ENCODE measurements around the gene UNC13B. TPM values are rescaled to one million over a fixed set of nuclear protein-coding genes. Genes with fewer than 3 reads are reported as not detected.

The UNC13B gene
- total RNA-seq, 2 experiments from 2014 or later, result 0.25 to 0.68 TPM

- Mint-ChIP-seq H3K9me3 (no peaks in the 10 kb centered on the region), H3K36me3 (ENCODE audit: low read depth) (no peaks in the 10 kb centered on the region), H3K27ac (no peak overlapping the region), H3K4me1 (no peaks in the 10 kb centered on the region), H3K4me3 (no peak overlapping the region), H3K27me3 (no peaks in the 10 kb centered on the region)
- DNase-seq, result no peak
- ChIA-PET CTCF (no interaction called here), POLR2A (no interaction called here)
Measured at GRCh38 chr9:35370241-35370640, 208.4 kb downstream of the UNC13B start.

- Mint-ChIP-seq H3K27me3 (no peaks in the 10 kb centered on the region), H3K27ac (no peak overlapping the region), H3K36me3 (ENCODE audit: low read depth) (no peaks in the 10 kb centered on the region), H3K9me3 (no peaks in the 10 kb centered on the region), H3K4me3 (no peak overlapping the region), H3K4me1 (no peaks in the 10 kb centered on the region)
- CTCF ChIA-PET, result no interaction called here
- DNase-seq, result no peak
- POLR2A ChIA-PET, result no interaction called here
Measured at GRCh38 chr9:35374436-35374835, 212.6 kb downstream of the UNC13B start.

GRCh38 chr9:35374910-35375309, 213.1 kb downstream of the UNC13B start:
- no peak for DNase-seq
- Mint-ChIP-seq H3K9me3 (no peaks in the 10 kb centered on the region), H3K27me3 (no peaks in the 10 kb centered on the region), H3K27ac (no peak overlapping the region), H3K4me1 (no peaks in the 10 kb centered on the region), H3K4me3 (no peak overlapping the region), H3K36me3 (ENCODE audit: low read depth) (no peaks in the 10 kb centered on the region)
- ChIA-PET CTCF (interaction anchor here (0.6 kb wide), 1 partner anchor 19 kb away, joined by 3 read pairs; no protein-coding TSS in a partner anchor), POLR2A (no interaction called here)

- no peaks in the 10 kb centered on the region for H3K9me3 Mint-ChIP-seq
- no peak overlapping the region for H3K27ac Mint-ChIP-seq
- DNase-seq, result no peak
- POLR2A ChIA-PET, result no interaction called here
- no peak overlapping the region for H3K4me3 Mint-ChIP-seq
- no peaks in the 10 kb centered on the region for H3K27me3 Mint-ChIP-seq
- no peaks in the 10 kb centered on the region for H3K36me3 Mint-ChIP-seq (ENCODE audit: low read depth)
- H3K4me1 Mint-ChIP-seq, result no peaks in the 10 kb centered on the region
- CTCF ChIA-PET, result no interaction called here
Measured at GRCh38 chr9:35380039-35380438, 218.2 kb downstream of the UNC13B start.

GRCh38 chr9:35380619-35381018, 218.8 kb downstream of the UNC13B start:
- Mint-ChIP-seq H3K9me3 (no peaks in the 10 kb centered on the region), H3K4me1 (no peaks in the 10 kb centered on the region), H3K27me3 (peaks cover 3% of the 10 kb centered on the region), H3K36me3 (ENCODE audit: low read depth) (no peaks in the 10 kb centered on the region), H3K27ac (no peak overlapping the region), H3K4me3 (no peak overlapping the region)
- ChIA-PET CTCF (no interaction called here), POLR2A (no interaction called here)
- DNase-seq, result no peak

GRCh38 chr9:35385042-35385441, 223.2 kb downstream of the UNC13B start:
- Mint-ChIP-seq H3K27me3 (peaks cover 6% of the 10 kb centered on the region), H3K4me3 (no peak overlapping the region), H3K27ac (no peak overlapping the region), H3K9me3 (no peaks in the 10 kb centered on the region), H3K36me3 (ENCODE audit: low read depth) (no peaks in the 10 kb centered on the region), H3K4me1 (no peaks in the 10 kb centered on the region)
- POLR2A ChIA-PET, result no interaction called here
- CTCF ChIA-PET, result no interaction called here
- no peak for DNase-seq

- no peaks in the 10 kb centered on the region for H3K4me1 Mint-ChIP-seq
- no peaks in the 10 kb centered on the region for H3K27me3 Mint-ChIP-seq
- DNase-seq, result no peak
- H3K4me3 Mint-ChIP-seq, result no peak overlapping the region
- H3K9me3 Mint-ChIP-seq, result no peaks in the 10 kb centered on the region
- no peaks in the 10 kb centered on the region for H3K36me3 Mint-ChIP-seq (ENCODE audit: low read depth)
- CTCF ChIA-PET, result no interaction called here
- POLR2A ChIA-PET, result no interaction called here
- no peak overlapping the region for H3K27ac Mint-ChIP-seq
Measured at GRCh38 chr9:35395076-35395705, 233.4 kb downstream of the UNC13B start.

- no peaks in the 10 kb centered on the region for H3K36me3 Mint-ChIP-seq (ENCODE audit: low read depth)
Measured at GRCh38 chr9:35395706-35396101, 233.9 kb downstream of the UNC13B start.

GRCh38 chr9:35396560-35397215, 234.9 kb downstream of the UNC13B start:
- CTCF ChIA-PET, result no interaction called here
- no peak for DNase-seq
- Mint-ChIP-seq H3K4me1 (no peaks in the 10 kb centered on the region), H3K36me3 (ENCODE audit: low read depth) (no peaks in the 10 kb centered on the region), H3K27ac (no peak overlapping the region), H3K27me3 (no peaks in the 10 kb centered on the region), H3K4me3 (no peak overlapping the region), H3K9me3 (no peaks in the 10 kb centered on the region)
- POLR2A ChIA-PET, result no interaction called here

More at GRCh38 chr9:35395706-35396101, 233.9 kb downstream of the UNC13B start:
- CTCF ChIA-PET, result no interaction called here
- Mint-ChIP-seq H3K27ac (no peak overlapping the region), H3K9me3 (no peaks in the 10 kb centered on the region), H3K27me3 (no peaks in the 10 kb centered on the region), H3K4me1 (no peaks in the 10 kb centered on the region), H3K4me3 (no peak overlapping the region)
- no peak for DNase-seq
- POLR2A ChIA-PET, result no interaction called here

- CTCF ChIA-PET, result no interaction called here
- H3K4me3 Mint-ChIP-seq, result no peak overlapping the region
- POLR2A ChIA-PET, result no interaction called here
Measured at GRCh38 chr9:35397216-35397698, 235.4 kb downstream of the UNC13B start.

GRCh38 chr9:35397923-35398322, 236.1 kb downstream of the UNC13B start:
- ChIA-PET CTCF (no interaction called here), POLR2A (no interaction called here)
- DNase-seq, result no peak
- H3K9me3 Mint-ChIP-seq, result no peaks in the 10 kb centered on the region
- no peak overlapping the region for H3K4me3 Mint-ChIP-seq
- no peak overlapping the region for H3K27ac Mint-ChIP-seq
- H3K4me1 Mint-ChIP-seq, result no peaks in the 10 kb centered on the region
- H3K36me3 Mint-ChIP-seq (ENCODE audit: low read depth), result no peaks in the 10 kb centered on the region
- H3K27me3 Mint-ChIP-seq, result no peaks in the 10 kb centered on the region

More at GRCh38 chr9:35397216-35397698, 235.4 kb downstream of the UNC13B start:
- H3K27ac Mint-ChIP-seq, result no peak overlapping the region
- H3K27me3 Mint-ChIP-seq, result no peaks in the 10 kb centered on the region
- no peak for DNase-seq
- H3K4me1 Mint-ChIP-seq, result no peaks in the 10 kb centered on the region
- no peaks in the 10 kb centered on the region for H3K9me3 Mint-ChIP-seq
- H3K36me3 Mint-ChIP-seq (ENCODE audit: low read depth), result no peaks in the 10 kb centered on the region

GRCh38 chr9:35398651-35399335, 237.0 kb downstream of the UNC13B start:
- no peak overlapping the region for H3K27ac Mint-ChIP-seq
- no peaks in the 10 kb centered on the region for H3K27me3 Mint-ChIP-seq
- H3K9me3 Mint-ChIP-seq, result no peaks in the 10 kb centered on the region
- POLR2A ChIA-PET, result no interaction called here
- no peak overlapping the region for H3K4me3 Mint-ChIP-seq
- no peaks in the 10 kb centered on the region for H3K4me1 Mint-ChIP-seq
- H3K36me3 Mint-ChIP-seq (ENCODE audit: low read depth), result no peaks in the 10 kb centered on the region
- no peak for DNase-seq
- CTCF ChIA-PET, result no interaction called here

GRCh38 chr9:35404865-35405264, 243.1 kb downstream of the UNC13B start:
- CTCF ChIA-PET, result no interaction called here
- Mint-ChIP-seq H3K27me3 (peaks cover 11% of the 10 kb centered on the region), H3K9me3 (no peaks in the 10 kb centered on the region), H3K4me1 (no peaks in the 10 kb centered on the region), H3K4me3 (no peak overlapping the region), H3K36me3 (ENCODE audit: low read depth) (no peaks in the 10 kb centered on the region), H3K27ac (no peak overlapping the region)
- POLR2A ChIA-PET, result no interaction called here
- no peak for DNase-seq
